HG02763 (cell line): ENCODE measurements around the gene GBX2.

Source experiments
- ATAC-seq: cut with Tn5 transposase; IDR thresholded peaks from one replicate; pipeline ENCODE4 v1.9.1; 2021; ENCODE audit warnings: mild to moderate bottlenecking, moderate library complexity; ENCODE audit not compliant: unreplicated experiment

The GBX2 gene

DNA sequence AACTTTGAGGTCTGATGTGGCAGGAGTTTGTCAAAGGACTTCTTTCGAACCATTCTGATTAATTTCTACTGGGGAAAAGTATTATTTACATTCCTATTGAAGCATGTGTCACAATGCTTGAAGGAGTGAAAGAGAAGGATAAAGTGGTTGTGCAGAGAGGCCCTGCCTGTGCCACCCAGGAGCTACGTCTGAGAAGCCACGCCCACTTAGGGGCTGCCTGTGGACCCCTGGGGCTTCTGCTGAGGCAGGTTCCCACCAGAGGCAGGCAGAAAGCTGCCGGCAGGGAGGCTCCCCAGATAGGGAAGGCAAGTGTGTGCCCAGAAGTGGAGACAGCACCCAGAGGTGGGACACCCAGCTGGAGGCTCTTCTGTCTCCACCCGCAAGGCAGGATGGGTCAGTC, 47.4 kb downstream of the GBX2 start:
- ATAC-seq, result no peak

- no peak for ATAC-seq
These were observed 48.0 kb downstream of the GBX2 start for GRCh38 chr2:236120141-236120601.

DNA sequence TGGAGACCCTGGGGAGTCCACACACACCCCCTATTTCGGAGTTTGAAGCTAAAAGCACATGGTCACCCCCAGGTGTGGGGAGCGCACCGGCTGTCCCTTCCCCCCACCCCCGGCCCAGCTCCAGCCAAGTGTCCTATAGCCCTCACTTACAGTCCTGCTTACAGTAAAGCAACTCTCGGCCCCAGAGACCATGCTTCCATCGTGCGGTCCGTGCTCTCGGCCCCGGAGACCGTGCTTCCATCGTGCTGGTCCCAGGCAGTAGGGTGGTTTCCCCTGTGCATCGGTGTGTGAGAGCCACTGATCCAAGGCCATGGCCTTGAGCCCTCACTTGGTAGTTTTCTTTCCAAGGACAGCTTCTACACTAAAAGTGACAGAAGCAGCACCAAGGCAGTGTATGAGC, 48.7 kb downstream of the GBX2 start:
- no peak for ATAC-seq

DNA sequence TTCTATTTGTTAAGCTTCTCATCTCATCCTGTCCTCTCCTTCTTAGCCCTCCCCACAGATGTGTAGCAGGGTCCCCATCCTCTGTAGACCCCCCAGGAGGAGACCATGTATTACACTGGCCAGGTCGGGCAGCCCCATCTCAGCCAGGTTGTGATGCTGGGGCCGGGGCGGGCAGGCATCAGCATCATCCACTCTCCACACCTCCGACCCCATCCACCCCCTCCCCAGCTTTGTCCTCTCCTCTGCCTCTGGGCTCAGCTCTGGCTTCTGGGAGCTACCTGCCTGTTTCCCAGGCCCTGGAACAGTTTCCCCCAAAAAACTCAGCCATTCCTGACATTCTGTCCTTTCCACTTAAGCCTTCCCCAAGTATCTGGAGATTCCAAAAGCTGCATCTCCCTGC, 49.2 kb downstream of the GBX2 start:
- no peak for ATAC-seq

GRCh38 chr2:236117861-236118269, 50.3 kb downstream of the GBX2 start:
- no peak for ATAC-seq

DNA sequence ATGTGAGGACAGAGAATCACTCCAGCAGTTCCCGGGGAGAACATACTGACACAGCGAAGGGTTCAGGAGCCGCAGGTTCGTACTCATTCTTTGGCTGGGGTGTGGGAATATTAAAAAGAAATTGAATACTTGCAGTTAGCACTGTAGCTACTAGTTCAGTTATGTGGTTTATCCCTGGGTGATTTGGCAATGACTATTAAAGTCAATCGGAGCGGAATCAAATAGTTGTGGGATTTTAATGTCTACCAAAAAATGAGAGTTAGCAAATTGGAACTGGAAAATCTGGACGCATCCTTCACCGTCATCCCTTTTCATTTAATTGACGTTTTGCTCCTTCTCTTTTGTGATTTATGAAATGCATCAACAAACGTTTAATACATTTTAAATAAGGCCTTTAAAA, 50.8 kb downstream of the GBX2 start:
- no peak for ATAC-seq
